Hypothalamus (tissue), 51 donors: ENCODE results near the gene SLC22A13.
"Not testable (repeated sequence)": the region's sequence is repeated elsewhere in the genome, so short reads cannot be mapped to it uniquely, and the experiment has no call there.

Source experiments
- DNase-seq, 51 donors: peaks; one replicate each; lab custom pipeline; 2025; lab: John Stamatoyannopoulos, UW

SLC22A13 gene, protein sequence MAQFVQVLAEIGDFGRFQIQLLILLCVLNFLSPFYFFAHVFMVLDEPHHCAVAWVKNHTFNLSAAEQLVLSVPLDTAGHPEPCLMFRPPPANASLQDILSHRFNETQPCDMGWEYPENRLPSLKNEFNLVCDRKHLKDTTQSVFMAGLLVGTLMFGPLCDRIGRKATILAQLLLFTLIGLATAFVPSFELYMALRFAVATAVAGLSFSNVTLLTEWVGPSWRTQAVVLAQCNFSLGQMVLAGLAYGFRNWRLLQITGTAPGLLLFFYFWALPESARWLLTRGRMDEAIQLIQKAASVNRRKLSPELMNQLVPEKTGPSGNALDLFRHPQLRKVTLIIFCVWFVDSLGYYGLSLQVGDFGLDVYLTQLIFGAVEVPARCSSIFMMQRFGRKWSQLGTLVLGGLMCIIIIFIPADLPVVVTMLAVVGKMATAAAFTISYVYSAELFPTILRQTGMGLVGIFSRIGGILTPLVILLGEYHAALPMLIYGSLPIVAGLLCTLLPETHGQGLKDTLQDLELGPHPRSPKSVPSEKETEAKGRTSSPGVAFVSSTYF

GRCh38 chr3:38265604-38266307 lies at the start of gene SLC22A13:
SLC22A13 (plus strand) TSS chr3:38265812; CDS start chr3:38265861, 49 bp downstream.
- no peak for DNase-seq

- no peak for DNase-seq
These were observed 45.9 kb upstream of the SLC22A13 start for GRCh38 chr3:38219609-38220197.

DNA sequence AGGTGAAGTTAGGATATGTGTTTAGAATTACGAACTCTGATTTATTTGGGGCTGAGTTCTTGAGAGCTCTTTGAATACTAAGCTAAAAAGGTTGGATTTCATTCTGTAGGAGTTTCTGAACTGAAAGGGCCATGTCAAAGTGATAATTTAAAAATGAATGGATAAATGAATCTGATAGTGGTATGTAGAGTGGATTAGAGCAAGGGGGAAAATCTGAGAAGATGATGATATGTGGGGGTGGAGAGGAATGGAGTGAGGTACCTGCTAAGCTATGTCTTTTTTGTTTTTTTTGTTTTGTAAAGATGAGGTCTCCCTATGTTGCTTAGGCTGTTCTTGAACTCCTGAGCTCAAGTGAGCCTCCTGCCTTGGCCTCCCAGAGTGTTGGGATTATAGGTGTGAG lies 44.6 kb upstream of the SLC22A13 start:
- DNase-seq: no peak

DNA sequence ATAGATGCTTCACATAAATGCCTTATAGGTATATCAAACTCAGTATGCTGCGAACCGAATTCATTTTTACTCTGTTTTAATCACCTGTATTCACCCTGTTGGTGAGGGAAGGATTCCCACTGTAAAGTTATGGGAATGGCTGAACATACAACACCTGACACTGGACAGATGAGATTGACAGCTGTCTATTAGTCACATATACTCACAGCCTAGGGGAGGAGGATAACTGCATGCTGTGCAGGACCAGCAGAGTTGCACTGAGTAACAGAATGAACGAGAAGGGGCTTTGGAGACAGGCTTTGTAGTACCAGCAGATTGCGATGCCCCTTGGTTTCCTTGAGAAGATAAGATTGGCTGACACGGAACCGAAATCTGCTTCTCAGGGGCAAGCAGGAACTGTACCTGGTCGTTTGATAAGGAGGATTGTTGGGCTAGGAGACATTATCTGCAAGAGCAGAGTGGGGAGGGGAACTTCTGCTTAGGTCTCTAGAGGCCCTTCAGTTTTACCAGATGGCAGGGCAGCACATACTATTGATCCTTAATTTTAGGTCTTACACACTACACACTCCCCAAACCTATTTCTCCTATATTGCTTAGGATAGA lies 43.5 kb upstream of the SLC22A13 start:
- DNase-seq: no peak

DNA sequence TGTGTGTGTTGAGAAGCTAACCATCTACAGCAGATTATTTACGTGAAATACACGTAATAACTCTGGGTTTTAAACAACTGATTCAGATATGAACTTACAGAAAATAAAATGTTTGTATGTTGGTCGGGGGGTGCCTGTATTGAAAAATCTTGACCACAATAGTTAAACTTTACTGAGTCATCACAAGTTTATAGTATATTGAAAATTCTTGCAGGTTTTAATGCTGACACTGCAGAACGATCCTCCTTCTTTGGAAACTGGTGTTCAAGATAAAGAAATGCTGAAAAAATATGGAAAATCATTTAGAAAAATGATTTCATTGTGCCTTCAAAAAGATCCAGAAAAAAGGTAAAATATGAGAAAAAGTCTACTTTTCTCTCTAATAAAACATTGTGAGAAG lies 41.3 kb upstream of the SLC22A13 start:
- no peak for DNase-seq

- no peak for DNase-seq
These were observed 39.3 kb upstream of the SLC22A13 start for GRCh38 chr3:38226273-38226672.

DNA sequence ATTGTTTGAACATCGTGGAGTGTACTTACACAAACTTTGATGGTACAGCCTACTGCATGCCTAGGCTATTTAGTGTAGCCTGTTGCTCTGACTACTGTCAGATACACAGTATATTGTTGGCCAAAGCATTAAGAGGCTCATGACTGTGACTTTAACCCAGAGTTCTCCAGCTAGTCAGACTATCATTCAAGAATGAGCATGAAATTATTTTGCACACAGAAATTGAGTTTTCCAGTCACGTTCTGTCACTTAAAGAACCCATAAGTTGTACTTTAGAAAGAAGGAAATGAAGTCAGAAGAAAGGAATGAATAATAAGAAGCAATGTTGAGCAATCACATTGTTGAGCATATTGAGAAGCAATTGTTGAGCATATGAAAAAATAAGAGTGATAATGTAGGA lies 37.6 kb upstream of the SLC22A13 start:
- DNase-seq: no peak

DNA sequence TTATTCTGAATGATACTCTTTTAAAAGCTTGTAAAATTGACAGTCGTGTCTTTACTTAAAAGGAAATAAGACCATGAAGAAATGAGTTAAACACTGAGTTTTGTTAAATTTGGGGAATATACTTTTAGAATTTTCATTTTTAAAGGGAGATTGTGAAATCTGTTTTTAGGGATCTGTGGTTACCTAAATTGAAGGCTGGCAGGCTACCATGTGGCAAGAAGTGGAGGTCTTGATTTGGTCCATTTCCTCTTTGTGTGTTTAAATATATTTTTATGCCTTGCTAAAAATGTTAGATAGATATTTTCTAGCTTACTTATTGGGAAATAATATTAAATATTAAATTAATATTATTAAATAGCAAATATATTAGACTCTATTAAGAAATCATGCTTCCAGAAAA lies 36.6 kb upstream of the SLC22A13 start:
- DNase-seq: no peak

- DNase-seq: no peak
These were observed 32.9 kb upstream of the SLC22A13 start for GRCh38 chr3:38232701-38233100.

DNA sequence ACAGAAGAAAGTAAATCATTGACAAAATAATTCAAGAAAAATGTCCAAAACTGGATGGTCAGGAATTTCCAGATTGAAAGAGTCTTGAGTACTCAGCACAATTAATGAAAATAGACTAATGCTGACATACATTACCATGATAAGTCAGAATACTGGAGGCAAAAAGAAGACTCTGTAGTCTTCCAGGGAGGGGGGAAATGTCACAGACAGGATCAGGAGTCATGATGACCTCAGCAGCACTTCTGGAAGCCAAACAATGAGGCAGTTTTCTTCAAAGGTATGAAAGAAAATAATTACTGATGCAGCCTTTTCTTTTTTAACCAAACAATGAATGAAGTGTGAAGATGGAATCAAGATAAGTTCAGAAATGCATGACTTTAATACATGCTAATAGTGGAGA lies 30.1 kb upstream of the SLC22A13 start:
- DNase-seq: no peak

- DNase-seq: no peak
These were observed 27.1 kb upstream of the SLC22A13 start for GRCh38 chr3:38238416-38239008.

- DNase-seq: not testable (repeated sequence)
These were observed 22.8 kb upstream of the SLC22A13 start for GRCh38 chr3:38242812-38243211.

DNA sequence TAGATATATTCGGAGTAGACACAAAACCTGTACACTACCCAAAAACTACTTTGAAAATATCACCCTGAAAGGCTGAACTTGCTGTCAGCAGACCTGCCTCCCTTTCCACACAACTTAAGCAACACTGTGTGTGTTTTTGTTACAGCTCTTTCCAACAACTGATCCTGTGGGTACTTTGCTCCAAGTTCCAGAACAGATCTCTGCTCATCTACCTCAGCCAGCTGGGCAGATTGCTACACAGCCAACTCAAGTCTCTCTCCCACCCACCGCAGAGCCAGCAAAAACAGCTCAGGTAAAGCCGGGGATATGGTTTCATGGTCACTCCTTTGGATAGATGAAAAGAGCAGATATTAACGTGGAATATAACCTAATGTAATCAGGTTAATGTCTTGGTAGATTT lies 19.7 kb upstream of the SLC22A13 start:
- no peak for DNase-seq

DNA sequence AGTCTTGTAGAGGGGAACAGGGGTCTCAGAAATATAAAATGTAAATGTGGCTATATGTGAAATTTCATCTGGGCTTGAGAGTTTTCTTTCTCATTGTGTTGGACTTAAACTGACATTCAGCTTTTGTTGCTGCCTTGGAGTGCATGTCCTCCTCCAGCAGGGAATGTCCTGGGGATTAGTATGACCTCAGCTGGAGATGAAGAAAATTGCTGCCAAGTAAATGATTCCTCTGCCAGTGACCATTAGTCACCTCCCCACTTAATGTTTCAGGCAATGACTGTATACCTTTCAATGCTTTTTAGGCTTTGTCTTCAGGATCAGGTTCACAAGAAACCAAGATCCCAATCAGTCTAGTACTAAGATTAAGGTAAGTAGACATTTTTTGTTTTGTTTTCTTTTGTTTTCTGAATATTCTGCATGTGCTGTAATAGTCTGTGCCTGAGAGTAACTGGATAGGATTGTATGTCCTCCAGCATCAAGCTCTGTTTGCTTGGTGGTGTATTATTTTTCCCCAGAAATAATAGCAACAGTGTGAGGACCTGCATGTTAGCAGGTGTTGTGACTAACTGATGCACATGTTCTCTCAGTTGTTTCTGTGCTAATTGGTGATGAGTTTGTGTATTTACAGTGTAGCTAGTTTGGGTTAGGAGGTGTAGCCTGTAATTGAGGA lies 18.1 kb upstream of the SLC22A13 start:
- peak in 2 of 51 donors; percentile 2 for DNase-seq

DNA sequence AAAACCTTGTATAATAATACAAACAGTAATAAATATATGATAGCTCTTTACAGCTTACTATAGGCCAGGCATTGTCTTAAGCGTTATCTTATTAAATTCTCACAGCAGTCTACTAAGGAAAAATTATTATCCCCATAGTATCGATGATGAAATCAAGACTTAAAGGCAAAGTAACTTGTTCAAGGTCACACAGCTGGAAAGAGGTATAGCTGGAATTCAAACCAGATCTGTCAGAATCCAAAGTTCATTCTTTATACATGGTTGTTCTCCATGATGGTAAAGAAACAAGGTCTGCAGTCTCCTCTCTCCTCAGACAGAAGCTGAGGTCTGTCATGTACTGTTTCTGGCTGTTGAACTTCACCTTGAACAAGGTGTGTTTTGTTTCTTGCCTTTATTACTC lies 15.4 kb upstream of the SLC22A13 start:
- no peak for DNase-seq

DNA sequence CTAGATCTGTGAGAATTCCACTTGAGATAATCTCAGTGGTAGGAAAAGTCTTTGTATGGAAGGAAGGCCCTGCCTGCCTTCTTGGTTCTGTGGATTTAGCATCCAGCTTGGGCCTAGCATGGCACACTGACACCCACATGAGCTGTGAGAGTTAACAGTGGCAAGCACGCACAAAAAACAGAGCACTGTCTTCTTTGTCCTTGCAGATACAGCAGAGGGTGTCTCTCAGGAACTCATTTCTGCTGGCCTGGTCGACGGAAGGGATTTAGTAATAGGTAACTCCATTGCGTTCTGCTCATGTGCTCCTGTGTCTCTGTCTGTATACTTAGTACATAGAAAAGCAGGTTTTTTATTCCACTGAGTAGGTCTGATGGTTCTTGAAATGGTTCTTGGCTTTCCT lies 14.4 kb upstream of the SLC22A13 start:
- DNase-seq: no peak

- no peak for DNase-seq
These were observed 11.9 kb upstream of the SLC22A13 start for GRCh38 chr3:38253704-38254103.

- DNase-seq: no peak
These were observed 10.7 kb upstream of the SLC22A13 start for GRCh38 chr3:38254872-38255271.

- no peak for DNase-seq
These were observed 10.0 kb upstream of the SLC22A13 start for GRCh38 chr3:38255627-38256026.

GRCh38 chr3:38257583-38257982 lies 8.0 kb upstream of the SLC22A13 start:
- DNase-seq: no peak
